Ovary (tissue), 3 donors: ENCODE results near the gene HK2.

Source experiments
- CTCF ChIP-seq, 3 donors: fragments of 450-650 bp in 2 of 3; fragments of 200-600 bp in 1 of 3; IDR thresholded peaks; one replicate each; pipeline versions ENCODE4 v1.5.1 to v1.8.0; 2016 to 2022; ENCODE audit warnings: antibody characterized with exemption in 3 of 3, mild to moderate bottlenecking in 1 of 3
- POLR2A ChIP-seq: fragments of 450-650 bp; IDR thresholded peaks from one replicate; pipeline ENCODE4 v1.6.1; 2017; ENCODE audit warnings: antibody characterized with exemption, mild to moderate bottlenecking, moderate library complexity
- donor health status: DM: no; HTN: no; CAD: no.

DNA sequence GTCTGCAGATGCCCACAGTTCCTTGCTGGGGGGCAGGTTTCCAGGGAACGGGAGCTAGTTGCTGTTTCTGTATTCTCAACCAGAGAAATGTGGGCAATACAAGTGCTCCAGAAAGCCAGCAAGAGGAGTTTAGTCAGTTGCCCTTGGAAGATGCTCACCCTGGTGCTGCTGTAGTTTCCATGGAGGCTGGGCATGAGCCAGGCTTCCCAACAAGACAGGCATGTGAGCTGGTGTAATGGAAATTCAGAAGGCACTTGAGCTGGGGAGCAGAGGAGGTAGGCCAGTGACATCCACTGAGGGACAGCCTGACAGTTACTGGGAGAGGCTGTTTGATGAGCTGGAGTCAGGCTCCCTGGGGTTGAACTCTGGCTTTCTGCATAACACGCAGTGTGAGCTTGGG lies 7.7 kb downstream of the HK2 start:
- TF ChIP-seq CTCF (IDR thresholded peaks at IDR 0.05) (no peak), POLR2A (no peak)
